GM19035 (cell line): ENCODE results near the gene OMP.

ENCODE experiments used
- ATAC-seq: cut with Tn5 transposase; IDR thresholded peaks from one replicate; pipeline ENCODE4 v1.9.1; 2021; ENCODE audit not compliant: unreplicated experiment

The OMP gene

DNA sequence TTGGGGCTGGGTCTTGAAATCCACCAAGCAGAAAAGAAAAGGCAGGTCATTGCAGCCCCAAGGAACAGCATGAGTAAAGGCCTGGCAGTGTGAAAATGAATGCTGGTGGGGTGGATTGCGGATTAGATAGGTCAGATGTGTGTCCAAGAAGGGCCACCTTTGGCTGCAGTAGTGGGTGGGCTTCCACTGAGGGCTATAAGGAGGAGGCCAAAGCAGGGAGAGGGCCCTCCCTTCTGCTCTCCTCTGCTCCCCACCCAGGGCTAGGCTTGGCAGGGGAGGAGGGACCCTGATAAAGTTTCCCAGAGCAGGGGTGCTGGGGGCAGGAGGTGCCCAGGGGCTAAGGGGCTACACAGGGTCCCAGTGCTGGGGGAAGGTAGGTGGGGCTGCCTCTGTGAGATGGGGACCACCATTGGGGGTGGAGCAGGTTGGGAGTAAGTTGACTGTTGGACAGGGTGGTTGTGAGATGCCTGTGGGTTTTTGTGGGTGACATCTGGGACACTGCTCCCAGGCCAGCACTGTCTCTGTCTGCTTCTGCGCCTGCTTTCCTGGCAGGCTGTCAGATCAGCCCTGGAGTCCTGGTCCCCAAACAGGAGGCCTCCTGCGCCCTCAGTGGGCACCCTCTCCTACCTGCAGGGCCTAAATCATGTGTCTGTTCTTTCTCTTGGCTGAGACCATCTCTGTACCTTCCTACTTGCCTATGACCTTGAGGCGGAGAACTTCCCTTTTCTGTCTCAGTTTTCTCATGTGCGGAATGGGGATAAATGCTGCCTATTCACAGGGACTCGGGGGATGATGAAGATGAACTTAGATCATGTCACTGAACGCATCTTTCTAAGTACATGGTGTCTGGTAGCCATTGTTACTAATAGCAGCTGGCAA lies 33.9 kb upstream of the OMP start:
- no peak for ATAC-seq

- no peak for ATAC-seq
Observed at GRCh38 chr11:77069336-77069968, 33.2 kb upstream of the OMP start.

DNA sequence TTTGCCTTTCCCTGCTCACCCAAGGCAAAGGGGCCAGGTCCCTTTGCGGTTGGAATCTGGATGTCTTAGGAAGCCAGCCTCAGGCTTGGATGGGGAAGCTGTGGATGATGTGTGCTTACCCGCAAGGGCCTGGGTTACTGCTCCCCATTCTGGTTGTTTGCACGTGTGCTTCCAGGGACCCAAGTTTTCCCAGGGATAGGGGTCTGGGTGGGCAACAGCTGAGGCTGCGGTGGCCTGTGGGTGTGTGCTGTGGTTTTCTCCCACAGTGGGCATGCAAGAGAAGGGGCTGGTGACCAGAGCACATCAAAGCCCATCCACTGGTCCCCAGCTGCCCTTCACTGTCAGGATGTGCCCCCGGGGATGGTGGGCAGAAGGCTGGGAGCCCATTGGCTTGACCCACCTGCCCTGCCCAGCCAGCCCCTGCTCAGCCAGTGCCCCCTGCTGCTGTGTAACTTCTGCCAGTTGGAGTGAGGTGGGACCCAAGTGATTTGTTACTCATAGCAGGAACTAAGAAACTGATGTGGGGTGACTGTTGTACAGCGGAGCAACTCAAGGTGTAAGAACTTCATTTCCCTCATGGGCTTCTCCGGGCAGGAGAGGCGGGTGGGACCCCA lies 32.6 kb upstream of the OMP start:
- no peak for ATAC-seq

- ATAC-seq = no peak
Observed at GRCh38 chr11:77071077-77071476, 31.6 kb upstream of the OMP start.

DNA sequence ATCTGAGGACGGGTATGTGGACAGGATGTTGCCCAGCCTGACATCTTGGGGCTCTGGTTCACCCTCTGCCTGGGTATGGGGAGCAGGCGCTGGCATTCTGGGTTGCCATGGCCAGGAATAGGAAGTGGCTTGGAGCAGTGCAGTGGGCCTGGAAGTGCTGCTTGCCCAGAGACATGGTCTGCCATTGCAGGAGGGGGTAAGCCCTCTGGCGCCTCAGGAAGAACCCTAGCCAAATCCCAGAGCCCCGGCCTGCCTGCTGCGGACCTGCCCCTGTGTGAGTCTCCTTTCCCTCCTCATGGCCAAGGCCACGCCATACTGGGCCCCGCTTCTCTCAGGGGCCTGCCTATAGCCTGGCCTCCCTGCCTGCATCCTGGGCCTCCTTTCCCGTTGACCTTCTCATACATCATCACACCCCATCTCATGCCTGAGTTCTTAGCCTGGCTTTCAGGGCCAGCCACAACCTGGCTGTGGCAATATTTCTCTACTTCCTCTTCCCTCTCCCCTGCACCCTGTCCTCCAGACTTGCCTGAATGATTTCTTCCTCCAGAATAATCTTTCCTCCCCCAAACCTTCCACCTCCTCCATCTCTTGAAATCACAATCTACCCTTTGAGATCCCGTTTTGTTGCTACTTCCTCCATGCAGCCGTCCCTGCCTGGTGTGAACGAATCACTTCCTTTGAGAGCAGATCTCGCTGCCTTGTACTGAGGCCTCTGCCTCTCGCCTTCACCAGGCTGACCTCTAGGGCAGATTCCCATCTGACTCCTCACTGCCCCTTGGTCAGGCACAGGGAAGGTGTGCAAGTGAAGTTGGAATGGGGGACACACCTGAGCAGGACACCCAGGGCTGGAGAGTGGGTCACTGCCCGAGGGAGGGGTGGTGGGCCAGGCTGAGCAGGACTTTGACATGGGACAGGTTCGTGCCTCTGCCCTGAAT lies 30.7 kb upstream of the OMP start:
- ATAC-seq = no peak

DNA sequence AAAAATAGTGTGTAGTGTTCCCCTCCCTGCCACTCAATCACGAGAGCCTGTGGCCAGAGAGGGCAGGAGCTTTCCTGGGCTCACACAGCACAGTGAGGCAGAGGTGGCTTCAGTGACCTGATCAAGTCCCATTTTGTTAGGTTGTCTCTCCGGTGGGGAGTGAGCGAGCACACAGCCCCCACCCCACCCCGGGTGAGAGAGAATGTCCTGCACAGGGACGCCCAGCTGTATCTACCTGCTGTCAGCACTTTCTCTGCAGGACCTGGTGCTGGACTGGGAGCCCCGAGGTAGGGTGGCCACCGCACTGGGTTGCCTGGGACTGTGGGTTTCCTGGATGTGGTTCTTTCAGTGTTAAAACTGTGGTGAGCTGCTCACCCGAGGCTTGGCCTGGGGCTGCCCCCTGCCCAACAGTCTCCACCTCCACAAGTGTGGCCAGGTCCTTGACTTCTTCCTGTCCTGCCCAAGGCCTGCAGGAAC lies 29.8 kb upstream of the OMP start:
- ATAC-seq = no peak

DNA sequence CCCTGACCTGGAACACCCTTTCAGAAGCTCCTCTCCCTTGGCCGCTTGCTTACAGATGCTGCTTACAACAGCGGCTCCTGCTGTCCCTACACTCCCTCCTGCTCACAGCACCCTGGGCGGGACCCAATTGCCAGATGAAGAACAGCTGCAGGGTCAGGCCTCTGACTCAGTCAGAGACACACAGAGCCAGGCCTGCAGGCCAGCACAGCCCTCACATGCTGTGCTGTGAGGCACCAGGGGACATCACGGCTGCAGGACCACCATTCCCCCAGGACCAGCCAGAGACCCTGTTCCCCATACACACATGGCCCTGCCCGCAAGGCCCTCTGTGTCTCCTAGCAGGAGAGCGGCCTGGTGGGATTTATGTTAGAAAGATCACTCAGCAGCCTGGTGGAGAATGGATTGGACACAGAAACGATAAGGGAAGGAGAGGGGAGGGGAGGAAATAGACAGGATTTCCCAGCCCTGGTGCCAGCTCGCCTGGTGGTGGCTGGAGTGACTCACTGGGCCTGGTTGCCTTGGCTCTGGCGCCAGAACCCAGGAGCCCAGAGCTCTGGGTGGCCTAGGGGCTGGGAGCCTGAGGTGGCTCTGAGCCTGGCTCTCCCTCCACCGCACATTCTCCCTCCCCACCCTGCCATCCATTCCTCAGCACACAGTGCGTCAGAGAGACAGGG lies 29.2 kb upstream of the OMP start:
- no peak for ATAC-seq

DNA sequence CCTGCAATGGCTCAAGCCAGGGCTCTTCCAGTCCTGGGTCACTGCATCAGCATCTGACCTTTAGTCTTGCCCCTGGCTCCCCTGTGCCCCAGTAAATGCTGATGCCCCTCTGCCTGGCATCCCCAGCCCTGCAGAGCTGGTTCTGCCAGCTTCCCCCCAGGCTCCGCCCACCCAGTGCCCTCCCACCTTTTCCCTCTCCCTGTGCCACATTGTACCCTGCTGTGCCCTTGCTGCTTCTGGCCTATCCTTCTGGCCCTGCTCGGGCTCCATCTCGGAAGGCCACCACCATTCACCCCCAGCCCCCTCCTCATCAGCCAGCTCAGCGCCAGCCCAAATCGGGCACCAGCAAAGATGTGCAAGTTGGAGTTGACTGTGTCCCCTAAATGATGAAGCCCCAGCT lies 28.4 kb upstream of the OMP start:
- ATAC-seq = no peak

DNA sequence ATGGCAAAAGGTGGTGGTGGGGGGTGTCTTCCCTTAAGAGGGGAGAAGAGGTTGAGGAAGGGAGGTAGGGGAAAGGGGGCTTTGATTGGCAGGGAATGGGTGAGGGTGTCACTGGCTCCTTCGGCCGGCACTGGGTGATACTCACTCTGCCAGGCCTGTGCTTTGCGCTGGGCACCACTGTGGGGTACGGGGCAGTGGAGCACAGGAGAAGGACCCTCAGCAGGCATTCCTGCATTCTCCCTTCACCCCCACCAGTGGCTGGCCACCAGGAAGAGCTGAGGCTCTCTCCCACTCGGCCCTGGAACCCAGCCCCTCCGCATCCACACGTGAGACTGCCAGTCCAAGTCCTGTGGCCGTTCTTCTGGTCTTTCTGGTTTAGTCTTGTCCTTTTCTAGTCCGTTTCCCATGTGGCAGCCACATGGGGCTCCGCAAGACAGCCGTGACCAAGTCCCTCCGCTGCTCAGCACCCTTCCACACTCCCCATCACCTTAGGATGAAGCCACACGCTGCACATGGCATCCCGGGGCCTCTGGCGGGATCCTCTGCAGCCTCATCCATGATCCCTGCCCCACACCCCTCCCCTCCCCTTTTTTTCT lies 27.9 kb upstream of the OMP start:
- no peak for ATAC-seq

- no peak for ATAC-seq
Observed at GRCh38 chr11:77075425-77075905, 27.2 kb upstream of the OMP start.

DNA sequence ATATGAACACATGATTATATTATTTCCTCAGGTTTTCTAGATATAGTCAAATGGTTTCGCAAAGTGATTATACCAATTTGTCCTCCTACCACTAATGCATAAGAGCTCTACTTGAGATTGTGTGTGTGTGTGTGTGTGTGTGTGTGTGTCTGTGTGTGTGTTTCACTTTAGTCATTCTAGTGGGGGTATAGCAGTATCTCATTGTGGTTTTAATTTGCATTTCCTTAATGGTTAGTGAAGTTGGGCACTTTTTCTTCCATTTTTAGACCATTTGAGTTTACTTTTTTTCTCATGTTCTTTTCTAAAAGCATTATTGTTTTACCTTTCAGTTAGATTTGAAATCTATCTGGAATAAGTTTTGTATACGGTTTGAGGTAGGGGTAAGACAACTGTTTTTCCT lies 23.0 kb upstream of the OMP start:
- ATAC-seq = no peak

- ATAC-seq = no peak
Observed at GRCh38 chr11:77080643-77081210, 21.9 kb upstream of the OMP start.

- ATAC-seq = no peak
Observed at GRCh38 chr11:77081381-77081851, 21.2 kb upstream of the OMP start.

DNA sequence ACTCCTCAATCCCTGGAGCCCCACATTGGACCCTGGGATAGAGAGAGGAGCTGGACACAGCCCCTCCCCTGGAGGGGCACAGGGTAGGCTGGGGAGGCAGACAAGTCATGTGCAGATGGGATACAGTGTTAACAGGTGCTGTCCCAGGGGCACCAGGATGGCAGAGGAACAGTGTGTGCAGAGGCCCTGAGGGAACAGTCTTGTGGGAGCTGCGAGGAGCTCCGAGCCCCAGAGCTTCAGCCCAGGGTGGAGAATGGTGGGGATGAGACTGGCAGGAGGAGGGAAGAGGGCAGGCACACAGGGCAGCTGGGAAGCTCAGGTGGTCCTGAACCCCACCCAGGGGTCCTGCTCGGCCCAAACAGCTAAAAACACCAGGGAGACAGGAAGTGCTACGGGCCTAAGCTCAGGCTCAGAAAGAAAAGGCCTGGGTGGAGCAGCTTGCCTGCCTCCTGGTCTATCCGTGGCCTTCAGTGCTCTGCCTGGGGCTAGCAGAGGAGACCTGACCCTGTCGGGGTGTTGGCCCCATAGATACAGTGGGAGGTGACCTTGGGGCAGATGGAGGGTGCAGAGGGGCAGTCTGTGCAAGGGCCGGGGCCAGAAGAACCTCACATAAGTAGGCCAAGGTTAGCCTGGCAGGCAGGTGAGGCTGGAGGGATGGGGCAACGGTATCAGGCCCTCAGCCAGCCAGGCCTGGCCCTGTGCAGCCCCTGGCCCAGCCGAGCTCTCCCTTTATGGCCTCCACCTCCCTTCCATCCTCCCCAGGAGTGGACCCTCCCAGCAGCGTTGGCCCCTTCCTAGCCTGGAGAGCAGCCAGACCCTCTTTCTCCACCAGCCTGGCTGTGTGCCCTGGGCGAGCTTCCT lies 20.4 kb upstream of the OMP start:
- no peak for ATAC-seq

- no peak for ATAC-seq
Observed at GRCh38 chr11:77082838-77083565, 19.6 kb upstream of the OMP start.

DNA sequence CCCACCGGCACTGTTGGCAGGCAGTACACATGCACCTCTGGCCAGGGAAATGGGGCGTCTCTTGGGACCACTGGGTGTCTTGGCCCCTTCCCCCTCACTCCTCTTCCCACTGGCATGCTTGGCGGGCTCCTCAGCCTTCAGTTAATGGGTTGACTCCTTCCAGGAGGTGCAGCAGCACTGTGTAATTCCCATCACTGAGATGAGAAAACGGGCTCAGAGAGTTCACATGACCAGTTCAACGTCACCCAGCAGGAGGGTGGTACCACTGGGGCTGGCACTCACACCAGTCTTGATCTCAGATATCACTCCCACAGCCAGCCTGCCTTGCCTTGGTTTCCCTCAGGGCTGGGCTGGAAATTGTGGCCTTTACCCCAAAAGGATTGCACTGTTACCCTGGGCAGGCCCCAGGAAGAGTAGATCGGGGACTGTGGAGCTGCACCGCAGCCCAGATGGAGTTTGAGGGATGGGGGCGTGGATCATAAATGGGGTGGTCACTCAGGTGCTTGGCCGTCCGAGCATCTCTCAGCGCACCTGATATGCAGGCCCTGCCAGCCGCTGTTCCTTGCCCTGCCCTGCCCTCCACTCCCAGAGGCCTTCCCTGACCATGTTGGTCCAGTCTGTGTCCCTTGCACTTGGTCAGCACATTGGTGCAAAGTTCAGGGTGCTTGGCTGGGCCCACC lies 18.9 kb upstream of the OMP start:
- ATAC-seq = no peak

- ATAC-seq = no peak
Observed at GRCh38 chr11:77084581-77085191, 18.0 kb upstream of the OMP start.
